SU-DHL-6 (cell line): Measurements from ENCODE around the gene ZNF740.

Source experiments
- H2AFZ ChIP-seq: fragments of 200-600 bp; sonication (generic); 2 replicates; pipeline ENCODE4 v1.6.1; 2014; ENCODE audit warnings: low read depth, mild to moderate bottlenecking, moderate library complexity, mixed read lengths, antibody characterized with exemption, low read length; ENCODE audit not compliant: severe bottlenecking
- H3F3A ChIP-seq: fragments of 200-600 bp; shearing (Covaris generic); 2 replicates; pipeline ENCODE4 v1.6.0; 2016; ENCODE audit warnings: antibody characterized with exemption, mild to moderate bottlenecking; ENCODE audit not compliant: insufficient read depth
- H3K27ac ChIP-seq: fragments of 200-600 bp; sonication (generic); 2 replicates; pipeline ENCODE4 v1.5.1; 2016; ENCODE audit warnings: low read depth, mild to moderate bottlenecking, low read length, moderate library complexity, mixed read lengths
- H3K27me3 ChIP-seq: fragments of 200-600 bp; sonication (generic), shearing (Covaris generic); 2 replicates; pipeline ENCODE4 v1.6.0; 2014; ENCODE audit warnings: mild to moderate bottlenecking, low read length
- H3K36me3 ChIP-seq: fragments of 200-600 bp; sonication (generic); 2 replicates; pipeline ENCODE4 v1.6.1; 2014; ENCODE audit warnings: mild to moderate bottlenecking, low read length, mixed read lengths
- H3K4me2 ChIP-seq: fragments of 300-600, 200-600 bp; shearing (Covaris generic), sonication (generic); 2 replicates; pipeline ENCODE4 v1.6.0; 2014; ENCODE audit warnings: low read length, low read depth, mild to moderate bottlenecking; ENCODE audit not compliant: poor library complexity, severe bottlenecking
- H3K4me3 ChIP-seq: fragments of 200-600 bp; sonication (generic); 2 replicates; pipeline ENCODE4 v1.5.1; 2014; ENCODE audit warnings: antibody characterized with exemption, low read length, mild to moderate bottlenecking, mixed read lengths; ENCODE audit not compliant: insufficient read depth, poor library complexity, severe bottlenecking
- H3K79me2 ChIP-seq: fragments of 200-600 bp; sonication (generic); 2 replicates; pipeline ENCODE4 v1.6.1; 2014; ENCODE audit warnings: mild to moderate bottlenecking, low read length, moderate library complexity; ENCODE audit not compliant: insufficient read depth
- H3K9ac ChIP-seq: fragments of 200-600 bp; sonication (generic); 2 replicates; pipeline ENCODE4 v1.7.0; 2014; ENCODE audit warnings: mild to moderate bottlenecking, low read length
- H3K9me2 ChIP-seq: fragments of 200-600 bp; sonication (generic); replicated peaks from 2 replicates; pipeline ENCODE4 v1.6.1; 2014; ENCODE audit warnings: low read length; ENCODE audit not compliant: insufficient read depth
- H3K9me3 ChIP-seq: fragments of 200-600 bp; sonication (generic); 2 replicates; pipeline ENCODE4 v1.6.1; 2014; ENCODE audit warnings: low read length, mixed read lengths; ENCODE audit not compliant: insufficient read depth
- H4K20me1 ChIP-seq: fragments of 200-600 bp; sonication (generic); 2 replicates; pipeline ENCODE4 v1.6.1; 2014; ENCODE audit warnings: low read depth, mild to moderate bottlenecking, antibody characterized with exemption, low read length, moderate library complexity, mixed read lengths
- EZH2phosphoT487 ChIP-seq: fragments of 200-600 bp; sonication (generic), shearing (Covaris generic); conservative IDR thresholded peaks from 2 replicates; pipeline ENCODE4 v1.6.1; 2018; ENCODE audit warnings: mild to moderate bottlenecking, antibody characterized with exemption, low read length, moderate library complexity, mixed read lengths
- TF ChIP-seq, protein P1 (sequence below): fragments of 200-600 bp; sonication (generic); IDR thresholded peaks from one replicate; pipeline ENCODE4 v1.5.1; 2017; ENCODE audit warnings: antibody characterized with exemption, mild to moderate bottlenecking, low read length, moderate library complexity; ENCODE audit not compliant: insufficient read depth, poor library complexity, severe bottlenecking

The ZNF740 gene

DNA sequence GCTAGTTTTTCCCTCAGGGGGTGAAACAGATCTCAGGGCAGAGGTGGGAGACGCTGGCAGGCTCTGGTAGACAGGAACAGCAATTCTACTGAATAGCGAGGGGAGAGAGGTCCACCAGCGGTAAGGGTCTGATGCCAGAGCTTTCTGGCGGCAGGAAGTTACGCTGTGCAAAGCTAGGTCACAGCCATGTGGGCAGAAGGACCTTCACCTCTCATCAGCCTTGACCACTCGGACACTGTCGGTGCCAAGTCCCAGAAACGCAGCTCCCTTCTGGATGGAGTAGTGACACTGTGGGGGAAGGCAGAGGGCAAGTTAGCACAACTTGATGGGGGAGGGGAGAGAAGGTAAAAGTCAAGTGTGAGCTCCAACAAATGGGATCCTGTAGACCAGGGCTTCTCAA is 10.3 kb upstream of the ZNF740 start:
- Histone ChIP-seq H4K20me1 (no peaks in the 10 kb centered on the region), H2AFZ (no peak overlapping the region), H3K79me2 (no peaks in the 10 kb centered on the region), H3K27me3 (no peaks in the 10 kb centered on the region), H3K4me3 (no peak overlapping the region), H3K9me3 (no peaks in the 10 kb centered on the region), H3K9ac (no peak overlapping the region), H3K27ac (no peak overlapping the region), H3F3A (no peaks in the 10 kb centered on the region), H3K9me2 (no peaks in the 10 kb centered on the region), H3K4me2 (no peak overlapping the region), H3K36me3 (no peaks in the 10 kb centered on the region)
- TF ChIP-seq, protein P1, sequence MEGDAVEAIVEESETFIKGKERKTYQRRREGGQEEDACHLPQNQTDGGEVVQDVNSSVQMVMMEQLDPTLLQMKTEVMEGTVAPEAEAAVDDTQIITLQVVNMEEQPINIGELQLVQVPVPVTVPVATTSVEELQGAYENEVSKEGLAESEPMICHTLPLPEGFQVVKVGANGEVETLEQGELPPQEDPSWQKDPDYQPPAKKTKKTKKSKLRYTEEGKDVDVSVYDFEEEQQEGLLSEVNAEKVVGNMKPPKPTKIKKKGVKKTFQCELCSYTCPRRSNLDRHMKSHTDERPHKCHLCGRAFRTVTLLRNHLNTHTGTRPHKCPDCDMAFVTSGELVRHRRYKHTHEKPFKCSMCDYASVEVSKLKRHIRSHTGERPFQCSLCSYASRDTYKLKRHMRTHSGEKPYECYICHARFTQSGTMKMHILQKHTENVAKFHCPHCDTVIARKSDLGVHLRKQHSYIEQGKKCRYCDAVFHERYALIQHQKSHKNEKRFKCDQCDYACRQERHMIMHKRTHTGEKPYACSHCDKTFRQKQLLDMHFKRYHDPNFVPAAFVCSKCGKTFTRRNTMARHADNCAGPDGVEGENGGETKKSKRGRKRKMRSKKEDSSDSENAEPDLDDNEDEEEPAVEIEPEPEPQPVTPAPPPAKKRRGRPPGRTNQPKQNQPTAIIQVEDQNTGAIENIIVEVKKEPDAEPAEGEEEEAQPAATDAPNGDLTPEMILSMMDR = no peak
- no peak for TF ChIP-seq EZH2phosphoT487

DNA sequence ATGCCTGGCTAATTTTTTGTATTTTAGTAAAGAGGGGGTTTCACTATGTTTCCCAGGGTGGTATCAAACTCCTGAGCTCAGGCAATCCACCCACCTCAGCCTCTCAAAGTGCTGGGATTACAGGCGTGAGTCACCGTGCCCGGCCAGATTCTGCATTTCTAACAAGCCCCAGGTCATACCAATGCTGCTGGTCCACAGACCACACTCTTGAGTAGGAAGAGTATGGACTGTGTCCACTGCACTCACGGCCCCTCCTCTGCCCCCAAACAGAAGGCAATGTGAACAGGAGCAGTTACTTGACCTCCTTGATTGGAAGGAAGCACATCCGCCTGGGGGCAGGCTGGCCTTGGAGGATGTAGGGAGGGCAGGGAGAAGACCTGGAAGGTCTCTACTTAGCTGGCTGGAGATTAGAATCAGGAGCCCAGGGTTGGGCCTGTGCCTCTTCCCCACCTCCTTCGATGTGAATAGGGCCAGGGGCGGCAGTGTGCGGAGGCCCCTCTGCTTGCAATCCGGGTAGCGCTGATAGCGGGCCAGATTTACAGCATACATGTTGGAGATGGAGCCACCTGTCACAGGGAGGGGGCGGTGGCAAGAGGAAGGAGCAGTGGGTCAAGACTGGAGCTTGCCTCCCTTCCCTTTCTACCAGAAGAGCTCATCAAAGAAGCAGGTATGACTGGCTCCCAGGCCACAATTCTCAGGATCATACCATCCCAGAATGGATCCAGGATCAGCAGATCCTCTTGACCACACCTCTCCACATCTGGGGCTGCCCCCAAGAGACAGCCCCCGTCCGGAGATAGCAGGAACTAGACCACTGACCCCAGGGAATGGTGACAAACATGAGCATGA is 9.4 kb upstream of the ZNF740 start:
- no peak for TF ChIP-seq EZH2phosphoT487
- TF ChIP-seq, protein P1 = no peak
- H2AFZ ChIP-seq = no peak overlapping the region
- H3F3A ChIP-seq = no peaks in the 10 kb centered on the region
- H3K27ac ChIP-seq = no peak overlapping the region
- no peaks in the 10 kb centered on the region for H3K9me2 ChIP-seq
- H3K27me3 ChIP-seq = no peaks in the 10 kb centered on the region
- H3K79me2 ChIP-seq = no peaks in the 10 kb centered on the region
- no peaks in the 10 kb centered on the region for H3K9me3 ChIP-seq
- no peak overlapping the region for H3K9ac ChIP-seq
- no peaks in the 10 kb centered on the region for H4K20me1 ChIP-seq
- no peak overlapping the region for H3K4me3 ChIP-seq
- H3K4me2 ChIP-seq = no peak overlapping the region
- no peaks in the 10 kb centered on the region for H3K36me3 ChIP-seq

DNA sequence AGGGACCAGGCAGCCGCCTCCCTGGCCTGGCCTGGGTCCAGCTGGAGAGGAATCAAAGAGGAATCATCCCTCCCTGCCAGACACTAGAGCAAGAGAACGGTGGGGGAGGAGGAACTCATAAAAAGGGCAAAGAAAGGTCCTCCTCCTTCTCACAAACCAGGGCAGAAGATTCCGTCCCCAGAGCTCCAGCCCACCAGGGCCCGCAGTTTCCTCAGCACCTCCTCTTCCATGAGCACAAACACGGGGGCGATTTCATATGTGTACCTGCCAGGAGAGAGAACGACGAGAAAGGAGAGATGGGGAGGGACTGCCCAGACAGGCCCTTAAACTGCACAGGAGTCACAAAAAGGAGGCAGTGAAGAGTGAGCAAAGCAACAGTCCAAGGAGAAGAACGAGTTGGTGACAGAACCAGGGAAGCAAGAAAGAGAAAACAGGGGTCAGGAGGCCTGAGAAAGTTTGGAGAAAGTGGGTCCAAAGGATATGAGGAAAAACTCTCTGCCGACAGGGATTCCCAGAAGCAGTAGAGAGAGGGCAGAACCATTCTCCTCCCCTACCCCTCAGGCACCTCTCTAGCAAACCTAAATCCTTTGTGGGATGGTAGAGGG is 8.7 kb upstream of the ZNF740 start:
- Histone ChIP-seq H2AFZ (no peak overlapping the region), H3K4me2 (no peak overlapping the region), H3K79me2 (no peaks in the 10 kb centered on the region), H3F3A (no peaks in the 10 kb centered on the region), H3K9ac (no peak overlapping the region), H3K27me3 (no peaks in the 10 kb centered on the region), H3K9me3 (no peaks in the 10 kb centered on the region), H3K27ac (no peak overlapping the region), H3K4me3 (no peak overlapping the region), H3K36me3 (no peaks in the 10 kb centered on the region), H4K20me1 (no peaks in the 10 kb centered on the region), H3K9me2 (no peaks in the 10 kb centered on the region)
- TF ChIP-seq, protein P1 = no peak
- no peak for TF ChIP-seq EZH2phosphoT487
